Measurements from ENCODE around the gene MIGA1.

- TF ChIP-seq CTCF (IDR thresholded peaks at IDR 0.05) (no peak), POLR2AphosphoS5 (IDR thresholded peaks at IDR 0.05) (no peak)
Observed at GRCh38 chr1:77906019-77906545, 126.6 kb downstream of the MIGA1 start.
